Muscle of arm (tissue), 14 donors: ENCODE results near the gene TACR1. TPM values are rescaled to one million over a fixed set of nuclear protein-coding genes. Genes with fewer than 3 reads are reported as not detected.
"Not testable (repeated sequence)": the region's sequence is repeated elsewhere in the genome, so short reads cannot be mapped to it uniquely, and the experiment has no call there.

Source experiments
- DNase-seq: peaks from one replicate; pipeline ENCODE4 v3.0.0-alpha.2; 2013
- long read RNA-seq, 11 donors: transcript quantifications; one replicate each; lab custom pipeline, GENCODE V29; 2026
- polyA plus RNA-seq, 12 donors: library from polyadenylated mRNA; unstranded; fragments of 120-200 nt; gene quantifications; one replicate each; pipeline ENCODE4 v1.2.1, GENCODE V29; 2013; ENCODE audit not compliant: insufficient read length in 12 of 12

TACR1 gene, protein sequence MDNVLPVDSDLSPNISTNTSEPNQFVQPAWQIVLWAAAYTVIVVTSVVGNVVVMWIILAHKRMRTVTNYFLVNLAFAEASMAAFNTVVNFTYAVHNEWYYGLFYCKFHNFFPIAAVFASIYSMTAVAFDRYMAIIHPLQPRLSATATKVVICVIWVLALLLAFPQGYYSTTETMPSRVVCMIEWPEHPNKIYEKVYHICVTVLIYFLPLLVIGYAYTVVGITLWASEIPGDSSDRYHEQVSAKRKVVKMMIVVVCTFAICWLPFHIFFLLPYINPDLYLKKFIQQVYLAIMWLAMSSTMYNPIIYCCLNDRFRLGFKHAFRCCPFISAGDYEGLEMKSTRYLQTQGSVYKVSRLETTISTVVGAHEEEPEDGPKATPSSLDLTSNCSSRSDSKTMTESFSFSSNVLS
- polyA plus RNA-seq, result 1 to 10 TPM in 1 of 12 donors, under 1 TPM in 9, not detected in 2; 0.20 to 1.3 (median 0.52) TPM
- long read RNA-seq, donor 1, result 0 reads
- long read RNA-seq, donor 2, partial matches to known transcripts, result 0 of 1 reads
- long read RNA-seq, donor 2, other reads (novel, unspliced or antisense), result 0 of 1 reads
- long read RNA-seq, donor 3, result 0 reads
- long read RNA-seq, donor 4, result 0 reads
- long read RNA-seq, donor 5, partial matches to known transcripts, result 0 of 1 reads
- long read RNA-seq, donor 5, other reads (novel, unspliced or antisense), result 0 of 1 reads
- long read RNA-seq, donor 6, result 0 reads
- long read RNA-seq, donor 7, result 0 reads
- long read RNA-seq, donor 8, result 0 reads
- long read RNA-seq, donor 9, result 0 reads
- long read RNA-seq, donor 10, result 0 reads
- long read RNA-seq, donor 11, result 0 reads

DNA sequence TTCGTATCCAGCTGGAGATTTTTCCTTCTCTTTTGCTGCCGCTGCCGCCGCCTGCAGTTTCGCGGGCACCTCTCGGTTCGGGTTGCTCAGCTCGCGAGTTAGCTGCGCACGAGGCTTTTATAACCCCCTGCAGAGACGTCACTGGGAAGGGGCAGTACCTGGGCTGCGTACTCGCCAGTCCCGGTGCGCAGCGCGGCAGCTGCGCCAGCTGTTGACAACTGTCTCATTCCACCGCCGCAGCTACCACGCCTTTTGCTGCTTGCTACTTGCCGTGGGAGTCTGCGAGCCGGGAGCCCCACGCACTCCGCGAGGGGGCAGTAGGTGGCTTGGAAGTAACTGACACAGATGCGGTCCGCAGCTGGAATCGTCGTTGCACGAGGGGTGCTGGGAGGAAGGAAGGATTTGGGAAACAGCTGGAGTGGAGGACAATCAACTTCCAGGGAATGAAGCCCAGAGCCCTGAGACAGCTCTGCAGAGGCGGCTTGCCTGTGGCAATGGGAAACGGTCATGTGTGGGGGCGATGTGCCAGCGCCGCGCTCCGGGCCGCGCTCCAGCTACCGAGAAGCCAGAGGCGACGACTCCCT is at the start of gene TACR1:
Gene TACR1 (minus strand): TSS at position 93 of the 584 bp plus-strand sequence. CDS start 586 bp downstream, outside the sequence.
- peak; percentile 80 for DNase-seq

GRCh38 chr2:75248581-75248980 is 49.3 kb upstream of the TACR1 start:
- not testable (repeated sequence) for DNase-seq

- DNase-seq, result no peak
Observed at GRCh38 chr2:75246441-75247167, 47.3 kb upstream of the TACR1 start.

DNA sequence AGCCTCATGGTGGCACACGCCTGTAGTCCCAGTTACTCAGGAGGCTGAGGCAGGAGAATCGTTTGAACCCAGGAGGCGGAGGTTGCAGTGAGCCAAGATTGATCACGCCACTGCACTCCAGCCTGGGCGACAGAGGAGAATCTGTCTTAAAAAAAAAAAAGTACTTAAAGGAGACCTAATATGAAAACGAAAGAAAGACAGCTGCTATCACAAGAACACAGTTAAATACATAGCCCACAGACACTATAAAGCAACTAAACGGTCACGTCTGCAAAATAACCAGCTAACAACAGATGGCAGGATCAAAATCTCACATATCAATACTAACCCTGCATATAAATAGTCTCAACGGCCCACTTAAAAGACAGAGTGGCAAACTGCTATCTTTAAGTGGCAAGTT is 43.9 kb upstream of the TACR1 start:
- DNase-seq, result no peak

DNA sequence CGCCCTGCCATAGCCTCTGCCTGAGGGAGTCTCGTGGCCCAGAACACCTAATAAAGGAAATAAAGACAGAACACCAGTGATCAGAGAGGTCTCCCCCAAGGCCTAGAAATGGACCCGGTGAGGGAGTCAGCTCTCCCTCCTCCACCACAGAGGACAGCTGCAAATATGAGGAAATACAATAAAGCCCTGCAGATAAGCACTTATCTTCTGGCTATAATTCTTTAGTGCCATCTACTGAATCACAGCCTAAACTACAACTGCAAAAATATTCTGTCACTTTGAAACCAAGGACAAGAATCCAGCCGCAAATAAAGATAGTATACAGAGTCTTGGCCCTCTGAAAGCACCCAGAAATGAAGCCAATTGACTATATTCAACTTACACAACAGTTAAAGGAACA is 42.4 kb upstream of the TACR1 start:
- DNase-seq, result no peak

- no peak for DNase-seq
Observed at GRCh38 chr2:75238670-75239330, 39.5 kb upstream of the TACR1 start.

GRCh38 chr2:75237296-75237695 is 38.0 kb upstream of the TACR1 start:
- DNase-seq, result no peak

- DNase-seq, result no peak
Observed at GRCh38 chr2:75233965-75234364, 34.6 kb upstream of the TACR1 start.

GRCh38 chr2:75226617-75227016 is 27.3 kb upstream of the TACR1 start:
- DNase-seq, result no peak

DNA sequence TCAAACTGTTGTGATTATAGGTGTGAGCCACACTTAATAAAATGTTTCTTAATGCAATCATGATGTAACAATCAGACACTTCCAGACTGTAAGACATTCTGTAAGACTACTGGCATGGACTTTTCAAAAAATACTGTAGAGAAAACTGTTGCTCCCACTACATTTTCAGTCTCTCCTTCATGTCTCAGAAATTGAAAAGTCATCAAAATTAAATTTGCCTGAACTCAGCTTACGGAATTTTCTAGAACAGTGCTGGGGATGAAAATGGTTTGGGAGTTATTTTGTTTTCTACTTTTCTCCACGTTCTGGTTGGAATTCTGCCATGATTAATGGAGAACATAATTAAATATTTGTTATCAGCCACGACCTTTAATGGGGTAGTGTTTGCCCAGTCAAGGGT is 26.8 kb upstream of the TACR1 start:
- DNase-seq, result no peak

DNA sequence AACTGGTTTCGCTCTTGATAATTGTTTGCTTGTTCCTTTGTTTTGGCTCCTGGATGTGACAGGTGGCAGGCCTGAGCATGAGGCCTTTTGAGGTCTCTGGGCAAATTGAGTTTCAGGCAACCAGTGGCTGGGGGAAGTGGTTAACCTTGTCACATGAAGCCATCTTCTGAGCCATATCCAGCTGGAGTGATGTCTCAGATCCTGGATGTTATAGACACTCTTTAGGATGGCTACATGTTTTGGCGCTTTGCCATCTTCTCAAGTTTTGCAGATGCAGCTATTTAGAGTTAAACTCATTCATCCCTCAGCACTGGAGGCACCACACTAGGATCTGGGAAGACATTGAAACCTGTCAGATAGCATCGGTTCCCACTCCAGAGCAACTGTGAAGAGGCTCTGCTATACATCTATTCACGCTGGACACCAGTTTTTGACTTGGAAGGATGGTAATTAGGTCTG is 25.3 kb upstream of the TACR1 start:
- DNase-seq, result no peak

DNA sequence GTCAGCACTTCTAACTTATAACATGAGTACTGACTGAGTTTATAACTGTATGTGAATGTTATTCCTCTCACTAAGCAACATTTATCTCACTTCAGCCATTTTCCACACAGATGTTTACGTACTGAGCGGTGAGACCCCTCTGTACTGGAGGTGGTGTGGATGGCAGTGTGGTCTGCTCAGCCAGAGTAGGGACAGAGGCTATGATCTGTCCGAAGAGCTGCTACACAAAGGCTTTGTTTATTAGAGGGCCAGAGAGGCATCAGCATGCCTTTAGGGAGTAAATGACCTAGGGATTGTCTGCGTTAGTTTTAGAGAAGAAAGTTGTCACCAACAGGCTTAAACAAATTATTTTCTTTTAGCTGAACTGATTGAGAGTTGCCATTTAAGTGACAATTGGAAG is 23.2 kb upstream of the TACR1 start:
- no peak for DNase-seq

GRCh38 chr2:75221862-75222261 is 22.5 kb upstream of the TACR1 start:
- no peak for DNase-seq

DNA sequence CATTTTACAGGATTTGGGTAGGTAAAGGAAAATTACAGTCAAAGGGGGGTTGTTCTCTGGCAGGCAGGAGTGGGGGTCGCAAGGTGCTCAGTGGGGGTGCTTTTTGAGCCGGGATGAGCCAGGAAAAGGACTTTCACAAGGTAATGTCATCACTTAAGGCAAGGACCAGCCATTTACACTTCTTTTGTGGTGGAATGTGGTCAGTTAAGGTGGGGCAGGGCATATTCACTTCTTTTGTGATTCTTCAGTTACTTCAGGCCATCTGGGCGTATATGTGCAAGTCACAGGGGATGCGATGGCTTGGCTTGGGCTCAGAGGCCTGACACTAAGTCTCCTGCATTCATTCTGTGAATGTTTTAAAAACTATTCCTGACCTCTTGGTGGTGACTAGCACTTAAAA is 19.9 kb upstream of the TACR1 start:
- not testable (repeated sequence) for DNase-seq

GRCh38 chr2:75211266-75211770 is 12.0 kb upstream of the TACR1 start:
- no peak for DNase-seq

DNA sequence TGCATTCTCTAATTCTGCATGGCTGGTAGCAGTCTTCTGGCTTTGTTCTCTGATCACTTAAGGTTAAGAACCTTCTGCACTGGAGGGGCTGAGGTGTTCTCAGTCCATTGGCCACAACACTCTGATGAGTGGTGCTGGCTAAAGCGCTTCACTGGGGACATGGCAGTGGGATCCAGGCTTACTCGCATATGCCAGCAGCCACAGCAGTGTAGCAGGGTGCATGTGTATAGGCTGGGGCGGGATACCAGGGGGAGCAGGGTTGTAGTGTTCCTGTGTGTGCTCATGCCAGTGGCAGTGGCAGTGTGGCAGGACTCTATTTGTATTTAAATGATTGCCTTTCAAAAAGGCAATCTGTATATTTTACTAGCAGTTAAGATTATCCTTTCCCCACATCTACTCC is 11.1 kb upstream of the TACR1 start:
- no peak for DNase-seq

DNA sequence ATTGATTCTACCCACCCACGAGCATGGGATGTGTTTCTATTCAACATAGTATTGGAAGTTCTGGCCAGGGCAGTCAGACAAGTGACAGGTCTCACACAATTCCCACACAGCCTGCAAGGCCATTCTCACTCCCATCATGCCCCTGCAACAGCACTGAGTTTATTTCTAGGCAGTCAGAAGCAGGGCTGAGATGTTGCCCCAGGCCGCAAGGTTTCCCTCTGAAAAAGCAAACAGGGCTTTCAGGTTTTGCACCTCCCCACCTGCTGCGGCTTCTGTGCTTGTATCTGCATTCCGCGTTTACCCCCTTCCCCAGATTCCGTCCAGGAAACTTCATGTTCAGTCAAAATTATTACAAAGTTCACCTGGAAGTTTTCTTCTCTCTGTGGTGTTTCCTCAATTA is 9.4 kb upstream of the TACR1 start:
- no peak for DNase-seq

DNA sequence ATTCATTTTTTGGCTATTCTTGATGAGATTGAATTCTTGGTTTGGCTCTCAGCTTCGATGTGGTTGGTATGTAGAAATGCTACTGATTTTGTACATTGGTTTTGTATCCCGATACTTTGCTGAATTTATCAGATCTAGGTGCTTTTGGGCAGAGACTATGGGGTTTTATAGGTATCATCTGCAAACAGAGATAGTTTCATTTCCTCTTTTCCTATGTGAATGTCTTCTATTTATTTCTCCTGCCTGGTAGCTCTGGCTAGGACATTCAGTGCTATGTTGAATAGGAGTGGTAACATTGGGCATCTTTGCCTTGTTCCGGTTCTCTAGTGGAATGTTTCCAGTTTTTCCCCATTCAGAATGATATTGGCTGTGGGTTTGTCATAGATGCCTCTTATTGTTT is 5.5 kb upstream of the TACR1 start:
- no peak for DNase-seq

DNA sequence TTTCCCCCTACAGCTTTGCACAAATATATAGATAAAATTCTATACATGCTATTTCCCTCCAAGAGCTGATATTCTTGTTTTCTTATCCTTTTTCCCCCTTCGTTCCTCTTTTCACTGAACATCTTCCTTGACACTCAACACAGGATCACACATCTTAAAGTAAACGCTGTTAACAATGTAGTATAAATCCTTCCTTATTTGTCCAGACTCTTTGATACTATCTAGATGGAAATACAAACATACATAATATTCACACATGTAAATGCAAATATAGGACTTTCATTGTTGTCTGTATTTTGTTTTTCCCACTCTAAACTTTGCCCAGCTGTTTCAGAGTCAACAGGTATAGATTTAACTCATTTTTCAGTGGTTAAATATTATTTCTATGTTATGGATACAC is 3.0 kb upstream of the TACR1 start:
- no peak for DNase-seq

- peak; percentile 29 for DNase-seq
Observed at GRCh38 chr2:75200140-75201096, 1.1 kb upstream of the TACR1 start.
